Spinal cord (tissue), 10 donors: ENCODE measurements around the gene DMRT1. TPM values are rescaled to one million over a fixed set of nuclear protein-coding genes. Genes with fewer than 3 reads are reported as not detected.

Source experiments
- DNase-seq, 6 donors: peaks; one replicate each; pipeline versions ENCODE4 v3.0.0 to v3.0.0-alpha.2; 2013 to 2015; ENCODE audit warnings: low spot score in 6 of 6, low read depth in 4 of 6
- H3K27ac ChIP-seq: one replicate; pipeline ENCODE4 v1.5.1; 2013; ENCODE audit warnings: low read depth, low read length, control low read depth
- H3K27me3 ChIP-seq: one replicate; pipeline ENCODE4 v1.6.1; 2013; ENCODE audit warnings: low read length; ENCODE audit not compliant: control insufficient read depth, insufficient read depth
- H3K36me3 ChIP-seq: one replicate; pipeline ENCODE4 v1.6.1; 2013; ENCODE audit warnings: low read length; ENCODE audit not compliant: control insufficient read depth, insufficient read depth
- H3K4me1 ChIP-seq: one replicate; pipeline ENCODE4 v1.6.1; 2013; ENCODE audit warnings: low read length; ENCODE audit not compliant: control insufficient read depth, insufficient read depth
- H3K4me3 ChIP-seq: one replicate; pipeline ENCODE4 v1.5.1; 2013; ENCODE audit warnings: low read depth, low read length, control low read depth
- H3K9me3 ChIP-seq: one replicate; pipeline ENCODE4 v1.6.1; 2013; ENCODE audit warnings: low read length; ENCODE audit not compliant: control insufficient read depth, insufficient read depth
- WGBS: methylation state at CpG from one replicate; pipeline ENCODE4 v1.1.5; 2013; ENCODE audit warnings: missing lambda C conversion rate; ENCODE audit not compliant: insufficient coverage; 5-methylcytosine and 5-hydroxymethylcytosine counted together
- polyA plus RNA-seq, 2 donors: library from polyadenylated mRNA; unstranded; fragments of 120-200 nt; gene quantifications; one replicate each; pipeline ENCODE4 v1.2.1, GENCODE V29; 2013; ENCODE audit not compliant: insufficient read length in 2 of 2
- total RNA-seq, 2 donors: library from RNA; depleted of rRNA in 1 of 2; stranded (reverse); fragments of 120-200 nt in 1 of 2; fragments of >200 nt in 1 of 2; gene quantifications; one replicate each; pipeline versions ENCODE4 v1.2.3 to v1.2.4, GENCODE V29; 2013 to 2014
- donor health status: healthy.

Gene DMRT1
- total and polyA plus RNA-seq, 4 donors = 0.11 to 0.14 TPM; not detected in 2

DNA sequence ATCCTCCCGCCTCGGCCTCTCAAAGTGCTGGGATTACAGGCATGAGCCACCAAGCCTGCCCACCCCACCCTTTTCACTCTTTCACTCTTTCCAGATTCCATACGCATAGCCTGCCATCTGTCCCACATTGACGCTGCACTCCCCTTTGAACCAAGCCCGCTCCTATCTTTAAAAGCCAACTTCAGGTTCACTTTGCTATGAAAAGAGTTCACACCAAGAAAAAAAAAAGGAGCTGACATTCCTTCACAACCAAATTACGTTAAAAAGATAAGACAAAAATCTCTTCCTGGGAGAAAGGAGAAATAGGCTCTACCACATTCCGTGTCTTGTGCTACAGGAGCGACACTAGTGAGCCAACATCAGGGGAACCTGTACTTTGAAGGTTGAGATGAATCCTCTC is 41.5 kb downstream of the DMRT1 start:
- Histone ChIP-seq H3K27ac (no peak overlapping the region), H3K9me3 (no peaks in the 10 kb centered on the region), H3K36me3 (no peaks in the 10 kb centered on the region), H3K27me3 (no peaks in the 10 kb centered on the region), H3K4me1 (no peaks in the 10 kb centered on the region), H3K4me3 (no peak overlapping the region)
- DNase-seq = no peak
- 94% methylated on average over 5 of the region's 8 CpGs for WGBS

DNA sequence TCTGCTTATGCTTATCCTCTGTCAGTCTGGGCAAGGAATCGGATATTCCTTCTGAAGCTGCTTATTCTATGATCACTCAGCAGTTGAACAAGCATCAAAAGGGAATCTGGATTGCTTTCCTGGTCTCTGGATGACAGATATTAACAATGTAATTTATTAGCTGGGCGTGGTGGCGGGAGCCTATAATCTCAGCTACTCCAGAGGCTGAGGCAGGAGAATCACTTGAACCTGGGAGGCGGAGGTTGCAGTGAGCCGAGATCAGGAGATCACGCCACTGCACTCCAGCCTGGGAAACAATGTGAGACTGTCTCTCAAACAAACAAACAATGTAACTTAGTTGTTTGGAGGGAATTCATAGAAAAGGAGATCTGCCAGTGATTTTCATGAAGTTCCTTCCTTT is 45.4 kb downstream of the DMRT1 start:
- Histone ChIP-seq H3K27me3 (no peaks in the 10 kb centered on the region), H3K4me3 (no peak overlapping the region), H3K27ac (no peak overlapping the region), H3K9me3 (no peaks in the 10 kb centered on the region), H3K36me3 (no peaks in the 10 kb centered on the region), H3K4me1 (peaks cover 3% of the 10 kb centered on the region)
- DNase-seq = no peak
- 95% methylated on average over 2 of the region's 6 CpGs for WGBS

DNA sequence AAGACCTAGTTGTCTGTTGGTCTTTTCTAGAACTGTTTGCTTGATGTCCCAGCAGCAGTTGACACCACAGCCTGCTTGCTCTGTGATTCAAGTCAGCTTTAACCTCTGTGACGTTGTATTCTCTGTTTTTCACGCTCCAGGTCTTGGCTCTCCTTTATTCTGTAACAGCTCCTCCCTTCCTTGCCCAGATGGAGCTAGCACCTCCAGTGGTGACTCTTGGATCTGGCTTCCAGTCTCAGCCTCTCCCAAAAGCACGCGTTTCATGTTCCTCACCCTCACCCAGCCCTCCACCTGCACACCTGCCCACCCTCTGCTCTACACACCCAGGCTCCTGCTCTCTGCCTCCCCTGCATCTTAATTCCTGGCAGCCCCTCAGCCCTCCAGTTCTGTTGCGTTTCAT is 50.6 kb downstream of the DMRT1 start:
- Histone ChIP-seq H3K27me3 (peaks cover 2% of the 10 kb centered on the region), H3K4me3 (no peak overlapping the region), H3K27ac (no peak overlapping the region), H3K4me1 (peaks cover 6% of the 10 kb centered on the region), H3K36me3 (no peaks in the 10 kb centered on the region), H3K9me3 (no peaks in the 10 kb centered on the region)
- no peak for DNase-seq
- WGBS = 76% methylated on average over 5 of the region's 5 CpGs

DNA sequence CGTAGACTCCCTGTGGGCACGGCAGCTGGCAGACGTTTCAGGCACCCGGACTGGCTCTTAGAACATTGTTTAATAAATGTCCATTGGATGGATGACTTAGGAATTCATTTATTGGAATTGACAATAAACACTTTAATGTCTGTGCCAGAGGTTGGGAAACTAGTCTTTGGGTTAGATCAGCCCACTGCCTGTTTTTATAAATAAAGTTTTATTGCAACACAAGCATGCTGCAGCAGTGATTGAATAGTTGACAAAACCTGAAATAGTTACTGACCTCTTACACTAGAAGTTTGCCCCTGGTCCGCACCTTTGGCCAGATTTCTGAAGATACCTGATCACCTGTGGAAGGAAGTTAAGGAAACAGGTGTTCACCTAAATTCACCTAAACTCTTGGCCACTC is 51.6 kb downstream of the DMRT1 start:
- no peaks in the 10 kb centered on the region for H3K36me3 ChIP-seq
- peaks cover 2% of the 10 kb centered on the region for H3K27me3 ChIP-seq
- no peaks in the 10 kb centered on the region for H3K9me3 ChIP-seq
- no CpG with 5 or more reads among the region's 5 CpGs for WGBS
- H3K4me3 ChIP-seq = no peak overlapping the region
- DNase-seq = no peak
- H3K27ac ChIP-seq = no peak overlapping the region
- peaks cover 6% of the 10 kb centered on the region for H3K4me1 ChIP-seq

DNA sequence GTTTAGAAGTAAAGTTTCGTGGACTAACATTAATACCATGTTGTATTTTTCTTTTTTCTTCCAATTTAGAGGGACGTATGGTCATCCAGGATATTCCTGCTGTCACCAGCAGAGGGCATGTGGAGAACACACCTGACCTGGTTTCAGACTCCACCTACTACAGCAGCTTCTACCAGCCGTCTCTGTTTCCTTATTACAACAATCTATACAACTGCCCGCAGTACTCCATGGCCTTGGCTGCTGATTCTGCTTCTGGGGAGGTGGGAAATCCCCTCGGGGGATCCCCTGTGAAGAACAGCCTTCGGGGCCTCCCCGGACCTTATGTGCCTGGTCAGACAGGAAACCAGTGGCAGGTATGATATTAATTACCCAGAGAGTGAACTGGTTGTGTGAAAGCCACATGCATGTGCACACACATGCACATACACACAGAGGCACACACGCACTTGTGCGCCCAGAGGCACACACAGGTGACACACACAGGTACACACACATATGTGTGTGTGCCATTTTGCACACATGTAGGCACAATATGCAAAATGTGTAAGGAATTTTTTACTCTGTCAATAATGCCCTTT is 52.4 kb downstream of the DMRT1 start:
- peak in 5 of 6 donors; percentile 17 to 90 (median 32) for DNase-seq

DNA sequence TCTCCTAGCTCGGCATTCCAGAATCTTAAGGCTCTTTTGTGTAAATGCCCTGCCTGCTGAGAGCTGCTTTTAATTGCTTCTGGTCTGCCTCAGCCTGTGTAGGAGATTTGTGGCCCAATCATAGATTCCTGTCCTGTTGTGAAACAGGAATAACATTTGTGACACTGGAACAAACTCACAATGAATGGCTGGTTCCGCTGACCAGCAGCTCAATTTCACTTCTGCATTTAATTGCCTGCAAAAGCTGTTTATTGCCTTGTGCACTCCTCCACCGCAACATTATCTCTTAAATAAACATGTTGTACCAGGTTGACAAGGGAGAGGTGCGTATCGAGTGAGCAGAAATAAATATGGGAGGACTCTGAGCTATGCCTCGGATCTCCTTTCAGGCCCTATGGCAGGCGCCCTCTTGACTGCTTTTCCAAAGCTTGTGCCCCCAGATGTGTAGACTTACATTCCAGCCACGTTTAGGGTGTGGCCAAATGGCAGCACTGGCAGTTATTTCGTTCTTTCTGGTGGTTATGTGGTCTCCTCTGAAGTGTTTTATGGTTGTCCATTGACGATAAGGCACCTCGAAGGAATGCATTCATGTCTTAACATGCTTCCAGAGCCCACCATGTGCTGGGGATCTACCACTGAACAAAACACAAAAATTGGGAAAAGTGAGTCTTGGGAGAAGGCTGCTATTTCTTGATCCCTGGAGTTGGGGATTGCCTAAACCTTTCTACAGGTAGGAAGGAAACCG is 58.1 kb downstream of the DMRT1 start:
- peak in 2 of 6 donors; percentile 6 to 37 for DNase-seq

More for the DNA sequence above, 52.4 kb downstream of the DMRT1 start:
- H3K36me3 ChIP-seq = no peaks in the 10 kb centered on the region
- 0% methylated on average over 1 of the region's 9 CpGs for WGBS
- no peaks in the 10 kb centered on the region for H3K9me3 ChIP-seq
- no peak overlapping the region for H3K4me3 ChIP-seq
- no peak overlapping the region for H3K27ac ChIP-seq
- peaks cover 3% of the 10 kb centered on the region for H3K4me1 ChIP-seq
- H3K27me3 ChIP-seq = peaks cover 5% of the 10 kb centered on the region

DNA sequence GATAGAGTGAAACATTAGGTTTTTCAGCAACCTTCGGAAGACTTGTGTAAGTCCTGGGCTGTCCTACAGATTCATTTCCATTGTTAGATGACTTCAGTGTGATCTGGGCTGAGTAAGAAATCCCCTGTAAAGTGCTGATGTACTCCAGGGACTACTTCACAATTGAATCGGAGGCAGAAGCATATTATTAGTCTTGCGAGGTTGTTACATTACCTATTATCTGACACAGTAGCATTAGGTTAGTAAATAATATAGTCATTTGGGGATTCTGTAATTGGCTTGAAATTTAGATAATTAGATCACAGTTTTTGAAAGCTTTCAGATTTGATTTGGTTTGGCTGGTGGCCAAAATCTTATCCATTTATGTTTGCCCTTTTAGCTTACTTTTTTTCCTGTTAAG is 62.4 kb downstream of the DMRT1 start:
- 88% methylated on average over 1 of the region's 3 CpGs for WGBS
- no peaks in the 10 kb centered on the region for H3K4me1 ChIP-seq
- peak in 1 of 6 donors; percentile 30 for DNase-seq
- no peak overlapping the region for H3K4me3 ChIP-seq
- peaks cover 16% of the 10 kb centered on the region for H3K27me3 ChIP-seq
- H3K27ac ChIP-seq = no peak overlapping the region
- H3K9me3 ChIP-seq = no peaks in the 10 kb centered on the region
- no peaks in the 10 kb centered on the region for H3K36me3 ChIP-seq

More for the DNA sequence above, 58.1 kb downstream of the DMRT1 start:
- WGBS = 46% methylated on average over 6 of the region's 12 CpGs
- Histone ChIP-seq H3K36me3 (no peaks in the 10 kb centered on the region), H3K9me3 (no peaks in the 10 kb centered on the region), H3K4me1 (no peaks in the 10 kb centered on the region), H3K27ac (no peak overlapping the region), H3K27me3 (peaks cover 12% of the 10 kb centered on the region), H3K4me3 (no peak overlapping the region)

DNA sequence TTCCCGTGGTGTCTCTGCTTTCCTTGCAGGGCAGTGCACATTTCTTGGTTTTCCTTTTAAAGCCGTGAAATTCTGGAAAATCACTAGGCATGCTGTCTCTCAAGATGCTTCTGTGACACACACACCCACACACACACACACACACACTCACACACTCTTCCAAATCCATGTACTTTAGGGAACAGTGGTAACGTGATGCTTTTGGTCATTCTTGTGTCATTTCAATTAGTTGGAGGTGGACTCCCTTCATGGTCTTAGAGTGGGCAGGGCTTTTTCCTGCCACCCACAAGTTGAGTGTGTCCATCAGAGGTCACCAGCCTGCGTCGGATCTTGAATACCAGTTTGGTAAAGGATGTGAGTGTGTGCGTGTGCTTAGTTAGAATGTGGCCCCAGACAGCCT is 64.4 kb downstream of the DMRT1 start:
- H3K4me3 ChIP-seq = no peak overlapping the region
- peaks cover 10% of the 10 kb centered on the region for H3K27me3 ChIP-seq
- 59% methylated on average over 2 of the region's 6 CpGs for WGBS
- H3K4me1 ChIP-seq = no peaks in the 10 kb centered on the region
- no peaks in the 10 kb centered on the region for H3K36me3 ChIP-seq
- H3K27ac ChIP-seq = no peak overlapping the region
- DNase-seq = no peak
- H3K9me3 ChIP-seq = no peaks in the 10 kb centered on the region

DNA sequence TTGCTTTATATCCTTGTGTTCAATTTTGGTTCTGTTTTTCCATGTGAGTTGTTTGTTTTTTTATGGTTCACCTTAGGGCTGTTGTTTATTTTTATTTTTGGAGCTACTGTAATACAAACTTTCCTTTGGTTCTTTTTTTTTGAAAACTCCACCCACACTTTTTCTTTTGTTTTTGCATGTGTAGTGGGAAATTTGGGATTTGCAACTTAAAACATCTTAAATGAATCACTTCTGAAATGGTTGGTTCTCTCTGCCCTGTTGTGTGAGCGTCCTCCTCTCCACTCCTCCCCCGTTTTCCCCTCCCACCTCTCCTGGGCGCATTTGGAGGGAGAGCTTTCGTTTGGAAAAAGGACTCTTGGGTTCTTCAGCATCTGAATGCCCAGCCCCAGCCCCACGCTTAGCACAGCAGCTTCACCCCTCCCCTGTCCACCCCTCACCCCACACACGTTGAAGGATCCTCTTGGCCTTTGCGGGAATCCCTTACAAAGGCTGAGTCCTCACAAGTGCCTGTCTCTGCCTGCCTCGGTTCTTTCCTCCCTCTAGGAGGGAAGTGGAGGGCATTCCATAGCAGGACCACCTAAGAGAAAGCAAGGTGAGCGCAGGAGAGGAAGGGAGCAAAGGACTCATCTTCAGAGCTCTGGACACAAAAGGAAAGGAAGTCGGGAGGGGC is 67.2 kb downstream of the DMRT1 start:
- Histone ChIP-seq H3K27ac (no peak overlapping the region), H3K4me1 (no peaks in the 10 kb centered on the region), H3K27me3 (peaks cover 9% of the 10 kb centered on the region), H3K9me3 (no peaks in the 10 kb centered on the region), H3K4me3 (no peak overlapping the region), H3K36me3 (no peaks in the 10 kb centered on the region)
- DNase-seq = no peak
- WGBS = 11% methylated on average over 5 of the region's 10 CpGs
